Fibroblast of villous mesenchyme (primary cell): ENCODE data around the gene SLC25A45. TPM values are rescaled to one million over a fixed set of nuclear protein-coding genes. Genes with fewer than 3 reads are reported as not detected.
A peak's percentile ranks its signal among the peaks of the same experiment; 100 is the strongest.

Experiments
- DNase-seq: peaks from one replicate; pipeline ENCODE4 v3.0.0-alpha.2; 2010; ENCODE audit warnings: low read depth
- H3K4me3 ChIP-seq: 2 replicates; pipeline ENCODE4 v1.5.1; 2011; ENCODE audit warnings: low read depth, mild to moderate bottlenecking, low read length
- CTCF ChIP-seq: IDR thresholded peaks from 2 replicates; pipeline ENCODE4 v1.5.1; 2012; ENCODE audit warnings: low read depth, mild to moderate bottlenecking, low read length; ENCODE audit not compliant: insufficient read depth
- total RNA-seq: library from RNA; depleted of rRNA; stranded (reverse); fragments of >200 nt; gene quantifications from 2 replicates; pipeline ENCODE4 v1.2.3, GENCODE V29; 2012

Gene SLC25A45
- total RNA-seq, 1 donor = 1.7 TPM

- DNase-seq = no peak
- TF ChIP-seq CTCF = no peak
Observed at GRCh38 chr11:65383778-65384177, 1.3 kb upstream of the SLC25A45 start.

GRCh38 chr11:65382804-65383368 is 440 bp upstream of the SLC25A45 start:
- DNase-seq = no peak
- peak overlapping the region; percentile 48 for H3K4me3 ChIP-seq
- no peak for TF ChIP-seq CTCF

More at GRCh38 chr11:65383778-65384177, 1.3 kb upstream of the SLC25A45 start:
- no peak overlapping the region for H3K4me3 ChIP-seq

DNA sequence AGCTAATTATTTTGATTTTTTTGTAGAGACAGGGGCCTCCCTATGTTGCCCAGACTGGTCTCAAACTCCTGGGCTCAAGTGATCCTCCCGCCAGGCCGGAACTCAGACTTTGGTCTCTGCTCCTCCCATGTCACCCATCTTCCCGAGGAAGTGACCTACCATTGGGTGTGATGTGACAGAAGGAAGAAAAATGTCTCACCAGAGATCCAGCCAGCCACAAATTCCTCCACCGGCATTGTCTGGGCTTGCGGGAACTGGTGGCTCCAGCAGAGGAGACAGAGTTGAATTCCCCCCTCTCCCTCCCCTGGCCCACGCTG is 772 bp downstream of the SLC25A45 start:
- TF ChIP-seq CTCF = no peak
- H3K4me3 ChIP-seq = peak overlapping the region; percentile 47
- no peak for DNase-seq

- TF ChIP-seq CTCF = no peak
- no peak for DNase-seq
- H3K4me3 ChIP-seq = no peak overlapping the region
Observed at GRCh38 chr11:65380460-65381119, 1.9 kb downstream of the SLC25A45 start.

DNA sequence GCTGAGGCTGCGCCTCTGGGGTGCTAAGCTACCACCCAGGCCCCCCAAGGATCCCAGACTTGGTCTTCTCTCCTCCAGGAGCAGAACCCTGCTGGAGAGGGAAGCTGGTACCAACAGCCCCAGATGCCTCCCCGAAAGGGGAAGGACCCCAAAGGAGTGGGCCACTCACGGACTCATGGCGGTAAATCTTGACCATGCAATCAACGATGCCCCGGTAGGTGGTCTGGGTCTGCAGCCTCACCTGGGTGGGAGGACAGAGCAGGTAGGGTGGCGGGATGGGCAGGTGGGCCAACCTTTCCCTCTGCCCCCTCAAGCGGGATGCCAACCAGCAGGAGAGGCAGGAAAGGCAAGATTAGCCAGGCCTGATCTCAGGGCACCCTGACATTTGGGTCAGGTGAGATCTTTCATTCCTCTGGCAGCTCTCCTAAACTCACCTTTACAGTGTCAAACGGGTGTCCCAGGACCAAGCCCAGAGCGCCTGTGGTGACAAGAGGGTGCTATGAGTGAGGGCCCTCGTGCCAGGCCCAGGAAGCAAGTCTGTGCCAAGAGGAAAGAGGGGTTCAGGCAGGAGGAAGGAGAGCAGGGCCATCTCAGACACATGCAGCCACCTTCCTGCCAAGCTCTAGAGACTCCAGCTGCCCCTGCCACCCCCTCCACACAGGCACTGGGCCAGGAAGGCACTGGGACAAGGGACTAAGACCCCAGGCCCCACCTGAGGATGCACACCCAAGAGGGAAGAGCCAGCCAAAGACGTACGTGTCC is 2.6 kb downstream of the SLC25A45 start:
- DNase-seq = no peak
- TF ChIP-seq CTCF = no peak
- no peak overlapping the region for H3K4me3 ChIP-seq

DNA sequence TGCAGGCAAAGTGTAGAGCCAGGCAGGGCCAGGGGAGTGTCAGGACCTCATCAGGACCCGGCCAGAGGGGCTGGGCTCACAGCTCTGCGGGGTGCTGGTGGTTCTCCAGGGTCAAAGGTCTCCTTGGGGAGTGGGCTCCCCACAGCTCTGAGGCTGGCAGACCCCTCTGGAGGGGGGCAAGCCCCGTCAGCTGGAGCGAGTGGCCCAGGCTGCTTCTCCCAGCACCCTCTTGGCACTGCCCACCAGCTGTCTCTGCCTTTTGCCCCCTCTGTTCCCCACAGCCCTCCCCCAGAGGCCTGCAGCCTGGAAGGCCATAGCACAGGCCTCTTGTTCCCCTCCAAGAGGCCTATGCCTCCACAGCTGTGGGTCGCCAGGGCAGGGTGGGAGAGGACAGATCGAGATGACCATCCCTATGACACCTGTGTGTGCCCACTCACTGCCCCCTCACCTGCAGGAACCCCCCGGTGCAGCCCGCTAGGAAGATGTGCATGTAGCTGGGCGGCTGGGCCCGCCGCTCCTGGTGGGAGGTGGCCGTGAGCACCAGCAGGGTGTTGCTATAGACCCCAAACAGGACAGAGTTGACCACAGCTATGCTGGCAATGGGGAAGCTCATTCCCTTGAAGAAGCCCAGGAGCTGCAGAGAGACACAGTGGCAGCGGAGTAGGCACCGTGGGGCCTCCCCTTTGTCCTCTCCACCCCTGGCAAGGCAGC is 3.4 kb downstream of the SLC25A45 start:
- DNase-seq = no peak
- no peak overlapping the region for H3K4me3 ChIP-seq
- TF ChIP-seq CTCF = no peak
